Loucy (cell line): Measurements from ENCODE around the gene PFKM.

ENCODE experiments used
- H2AFZ ChIP-seq: fragments of 200-600 bp; sonication (generic); 2 replicates; pipeline ENCODE4 v1.6.0; 2016; ENCODE audit warnings: antibody characterized with exemption, mild to moderate bottlenecking, low read length, moderate library complexity
- H3F3A ChIP-seq: fragments of 200-600 bp; 2 replicates; pipeline ENCODE4 v1.6.0; 2016; ENCODE audit warnings: antibody characterized with exemption, low read depth, mild to moderate bottlenecking
- H3K27me3 ChIP-seq: fragments of 200-600 bp; sonication (generic); 2 replicates; pipeline ENCODE4 v1.6.1; 2014; ENCODE audit warnings: low read length, mild to moderate bottlenecking; ENCODE audit not compliant: insufficient read depth, poor library complexity, severe bottlenecking
- H3K36me3 ChIP-seq: fragments of 200-600 bp; sonication (generic); 2 replicates; pipeline ENCODE4 v1.6.1; 2016; ENCODE audit warnings: low read length; ENCODE audit not compliant: insufficient read depth
- H3K4me1 ChIP-seq: fragments of 200-600 bp; sonication (generic); 2 replicates; pipeline ENCODE4 v1.5.1; 2014; ENCODE audit warnings: low read length, mild to moderate bottlenecking; ENCODE audit not compliant: insufficient read depth, poor library complexity, severe bottlenecking
- H3K4me2 ChIP-seq: fragments of 200-600 bp; sonication (generic); 2 replicates; pipeline ENCODE4 v1.6.0; 2014; ENCODE audit warnings: antibody characterized with exemption, low read length, low read depth, mild to moderate bottlenecking; ENCODE audit not compliant: poor library complexity, severe bottlenecking
- H3K4me3 ChIP-seq: fragments of 200-600 bp; sonication (generic); 2 replicates; pipeline ENCODE4 v1.5.1; 2014; ENCODE audit warnings: low read length, mild to moderate bottlenecking, mixed read lengths; ENCODE audit not compliant: poor library complexity, severe bottlenecking
- H3K79me2 ChIP-seq: fragments of 200-600 bp; sonication (generic); 2 replicates; pipeline ENCODE4 v1.6.1; 2014; ENCODE audit warnings: low read length; ENCODE audit not compliant: insufficient read depth
- H3K9ac ChIP-seq: fragments of 200-600 bp; sonication (generic); 2 replicates; pipeline ENCODE4 v1.6.0; 2014; ENCODE audit warnings: mild to moderate bottlenecking, low read depth, low read length, moderate library complexity; ENCODE audit not compliant: poor library complexity, severe bottlenecking
- H3K9me2 ChIP-seq: fragments of 200-600 bp; sonication (generic); replicated peaks from 2 replicates; pipeline ENCODE4 v1.6.1; 2016; ENCODE audit warnings: low read depth, low read length, mixed read lengths
- H3K9me3 ChIP-seq: fragments of 200-600 bp; sonication (generic); 2 replicates; pipeline ENCODE4 v1.6.1; 2014; ENCODE audit warnings: mild to moderate bottlenecking, antibody characterized with exemption, low read length, low read depth; ENCODE audit not compliant: insufficient read depth
- H4K20me1 ChIP-seq: fragments of 200-600 bp; sonication (generic); 2 replicates; pipeline ENCODE4 v1.6.0; 2014; ENCODE audit warnings: antibody characterized with exemption, low read length, mild to moderate bottlenecking; ENCODE audit not compliant: insufficient read depth, poor library complexity, severe bottlenecking
- CTCF ChIP-seq: fragments of 200-600 bp; sonication (generic); conservative IDR thresholded peaks from 2 replicates; pipeline ENCODE4 v1.5.1; 2014; ENCODE audit warnings: mild to moderate bottlenecking, antibody characterized with exemption, low read length
- EZH2phosphoT487 ChIP-seq: fragments of 200-600 bp; IDR thresholded peaks from 2 replicates; pipeline ENCODE4 v1.6.1; 2018; ENCODE audit warnings: antibody characterized with exemption, mild to moderate bottlenecking, moderate library complexity, borderline replicate concordance

PFKM gene

DNA sequence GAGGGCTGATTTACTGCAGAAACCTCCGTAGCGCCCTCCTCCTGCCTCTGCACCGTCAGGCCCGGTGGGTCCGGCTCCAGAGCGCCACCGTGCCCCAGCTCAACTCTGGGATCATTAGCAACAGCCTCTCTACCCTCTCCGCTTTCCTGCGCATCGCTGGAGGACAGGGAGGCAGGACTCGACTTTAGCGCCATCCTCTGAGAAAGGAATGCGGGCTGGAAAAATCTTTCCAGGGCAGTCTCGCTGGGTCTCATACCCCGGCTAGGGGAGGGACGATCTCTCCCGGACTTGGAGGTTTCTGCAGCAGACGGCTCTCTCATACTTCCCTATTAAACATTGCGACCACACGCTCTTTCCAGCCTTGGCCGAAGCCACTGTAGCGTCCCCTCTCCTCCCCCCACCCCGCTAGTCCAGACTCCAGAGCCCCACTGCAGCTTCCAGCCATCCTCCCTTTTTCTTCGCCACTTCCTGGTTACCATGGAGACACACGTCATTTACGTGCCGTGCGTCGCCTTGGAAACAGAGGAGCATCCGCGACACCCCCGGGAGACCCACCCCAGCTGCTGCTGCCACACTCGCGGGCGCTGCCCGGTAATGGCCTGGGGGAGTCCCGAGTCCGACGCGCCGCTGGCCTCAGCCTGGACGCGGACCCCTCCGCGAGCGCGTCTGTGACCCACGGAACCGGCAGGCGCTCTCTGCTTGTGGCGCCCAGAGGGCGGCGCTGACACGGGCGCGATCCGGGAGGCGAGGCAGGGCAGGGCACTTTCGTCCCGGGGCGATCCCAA, 64.1 kb downstream of the PFKM start, which contains the start of gene CCDC184:
Gene CCDC184, plus strand, starts transcription at position 554 of the 785 bp plus-strand sequence. CDS start 479 bp downstream, outside the sequence.
- H3K27me3 ChIP-seq = no peaks in the 10 kb centered on the region
- no peaks in the 10 kb centered on the region for H3K36me3 ChIP-seq
- no peaks in the 10 kb centered on the region; the same call in 1 of the 2 replicates for H3F3A ChIP-seq
- TF ChIP-seq CTCF (peak; percentile 52), EZH2phosphoT487 (no peak)
- peak within 1 kb of the TSS; percentile 81 for H3K4me2 ChIP-seq
- peak within 1 kb of the TSS; percentile 95 for H2AFZ ChIP-seq
- peak within 1 kb of the TSS; percentile 80 for H3K4me3 ChIP-seq
- peak within 1 kb of the TSS; percentile 47 for H3K9ac ChIP-seq
- peaks cover 26% of the 10 kb centered on the region for H3K4me1 ChIP-seq
- no peaks in the 10 kb centered on the region for H3K9me3 ChIP-seq
- no peaks in the 10 kb centered on the region for H4K20me1 ChIP-seq
- no peaks in the 10 kb centered on the region for H3K9me2 ChIP-seq
- no peaks in the 10 kb centered on the region for H3K79me2 ChIP-seq

- no peaks in the 10 kb centered on the region; the same call in 1 of the 2 replicates for H3F3A ChIP-seq
- H2AFZ ChIP-seq = peak overlapping the region; percentile 95
- no peaks in the 10 kb centered on the region for H3K9me3 ChIP-seq
- no peaks in the 10 kb centered on the region for H3K36me3 ChIP-seq
- H3K4me2 ChIP-seq = peak overlapping the region; percentile 81
- no peak for TF ChIP-seq CTCF
- H3K4me1 ChIP-seq = peaks cover 26% of the 10 kb centered on the region
- peak overlapping the region; percentile 80 for H3K4me3 ChIP-seq
- no peaks in the 10 kb centered on the region for H3K9me2 ChIP-seq
- H4K20me1 ChIP-seq = no peaks in the 10 kb centered on the region
- H3K9ac ChIP-seq = no peak overlapping the region
- no peaks in the 10 kb centered on the region for H3K27me3 ChIP-seq
- H3K79me2 ChIP-seq = no peaks in the 10 kb centered on the region
These were observed 64.8 kb downstream of the PFKM start for GRCh38 chr12:48183876-48184548.

DNA sequence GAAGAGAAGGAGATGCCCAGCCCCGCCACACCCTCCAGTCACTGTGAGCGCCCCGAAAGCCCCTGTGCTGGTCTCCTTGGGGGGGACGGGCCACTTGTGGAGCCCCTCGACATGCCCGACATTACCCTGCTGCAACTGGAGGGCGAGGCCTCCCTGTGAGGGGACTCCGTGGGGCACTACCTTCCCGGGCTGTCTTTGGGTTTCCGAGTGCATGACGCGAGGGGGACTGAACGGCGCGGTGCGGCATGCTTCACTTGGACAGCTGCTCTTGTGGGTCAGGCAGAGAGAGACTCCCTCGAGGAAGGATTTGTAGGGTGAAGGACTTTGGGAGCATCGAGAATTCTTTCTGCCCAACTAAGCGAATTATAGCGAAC, 65.4 kb downstream of the PFKM start:
- no peaks in the 10 kb centered on the region for H3K27me3 ChIP-seq
- no peak overlapping the region for H2AFZ ChIP-seq
- H4K20me1 ChIP-seq = no peaks in the 10 kb centered on the region
- H3K4me2 ChIP-seq = no peak overlapping the region
- no peak overlapping the region for H3K9ac ChIP-seq
- no peak for TF ChIP-seq CTCF
- TF ChIP-seq EZH2phosphoT487 = no peak
- H3K4me3 ChIP-seq = no peak overlapping the region
- no peaks in the 10 kb centered on the region for H3K36me3 ChIP-seq
- H3K9me2 ChIP-seq = no peaks in the 10 kb centered on the region
- H3K9me3 ChIP-seq = no peaks in the 10 kb centered on the region
- no peaks in the 10 kb centered on the region; the same call in 1 of the 2 replicates for H3F3A ChIP-seq
- peaks cover 26% of the 10 kb centered on the region for H3K4me1 ChIP-seq
- no peaks in the 10 kb centered on the region for H3K79me2 ChIP-seq
